ENCODE results near the gene ABCD4.
A peak's percentile ranks its signal among the peaks of the same experiment; 100 is the strongest.
"Not testable (repeated sequence)": the region's sequence is repeated elsewhere in the genome, so short reads cannot be mapped to it uniquely, and the experiment has no call there.

Gene ABCD4

GRCh38 chr14:74301594-74302151, 1.1 kb downstream of the ABCD4 start:
- no peak for DNase-seq

DNA sequence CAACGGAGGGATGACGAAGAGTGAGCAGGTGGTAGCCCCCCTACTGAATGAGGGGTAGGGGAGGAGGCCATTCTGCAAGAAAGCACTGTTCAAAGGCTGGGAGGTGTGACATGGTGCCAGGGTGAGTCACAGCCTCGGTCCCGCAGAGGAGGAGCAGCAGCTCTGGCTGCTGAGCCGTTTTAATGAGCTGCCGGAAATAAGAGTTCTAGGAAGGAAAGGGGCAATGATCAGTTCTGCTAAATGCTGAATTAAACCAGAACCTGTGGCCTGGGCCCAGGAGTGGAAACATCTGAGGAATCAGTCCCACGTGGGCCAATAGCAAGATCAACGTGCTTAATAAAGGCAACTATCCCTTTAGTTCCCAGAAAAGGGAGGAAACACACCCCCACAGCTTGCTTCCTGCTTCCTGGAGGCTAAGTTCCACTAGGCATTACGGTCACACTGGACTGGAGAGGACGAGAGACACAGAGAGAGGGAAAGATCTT, 3.6 kb downstream of the ABCD4 start:
- peak; percentile 39 for DNase-seq

DNA sequence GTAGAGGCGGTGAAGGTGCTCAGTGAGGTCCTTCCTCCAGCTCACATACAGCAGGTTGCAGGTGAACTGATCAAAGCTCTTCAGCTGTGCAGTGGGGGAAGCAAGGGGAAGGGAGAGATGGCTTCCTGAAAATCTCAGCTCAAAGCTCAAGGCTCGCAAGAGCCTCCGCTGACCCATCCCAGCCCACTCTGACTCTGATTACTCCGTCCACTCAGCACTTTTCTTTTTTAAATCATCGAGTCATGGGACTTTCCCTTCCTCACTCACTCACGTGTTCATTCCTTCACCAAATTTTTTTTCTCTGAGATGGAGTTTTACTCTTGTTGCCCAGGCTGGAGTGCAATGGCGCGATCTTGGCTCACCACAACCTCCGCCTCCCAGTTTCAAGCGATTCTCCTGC, 4.7 kb downstream of the ABCD4 start:
- DNase-seq: no peak

GRCh38 chr14:74296037-74296467, 6.7 kb downstream of the ABCD4 start:
- DNase-seq: no peak

DNA sequence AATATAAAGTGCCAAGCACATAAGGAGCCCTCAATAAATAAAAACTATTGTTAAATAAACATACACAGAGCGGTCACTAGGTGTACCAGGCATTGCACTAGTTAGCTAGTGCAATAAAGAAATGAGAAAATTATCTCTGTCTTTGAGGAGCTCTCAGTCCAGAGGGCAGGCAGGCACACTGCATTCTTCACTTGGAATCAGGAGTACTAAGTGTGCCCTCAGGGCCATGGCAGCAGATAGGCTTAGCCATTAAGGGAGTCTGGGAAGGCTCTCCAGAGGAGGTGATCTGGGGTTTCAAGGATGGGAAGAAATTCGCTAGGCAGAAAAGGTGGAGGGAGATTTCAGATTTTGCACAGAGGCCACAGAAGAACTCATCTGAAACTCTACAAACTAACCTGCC, 9.1 kb downstream of the ABCD4 start:
- no peak for DNase-seq

GRCh38 chr14:74292061-74292460, 10.7 kb downstream of the ABCD4 start:
- no peak for DNase-seq

DNA sequence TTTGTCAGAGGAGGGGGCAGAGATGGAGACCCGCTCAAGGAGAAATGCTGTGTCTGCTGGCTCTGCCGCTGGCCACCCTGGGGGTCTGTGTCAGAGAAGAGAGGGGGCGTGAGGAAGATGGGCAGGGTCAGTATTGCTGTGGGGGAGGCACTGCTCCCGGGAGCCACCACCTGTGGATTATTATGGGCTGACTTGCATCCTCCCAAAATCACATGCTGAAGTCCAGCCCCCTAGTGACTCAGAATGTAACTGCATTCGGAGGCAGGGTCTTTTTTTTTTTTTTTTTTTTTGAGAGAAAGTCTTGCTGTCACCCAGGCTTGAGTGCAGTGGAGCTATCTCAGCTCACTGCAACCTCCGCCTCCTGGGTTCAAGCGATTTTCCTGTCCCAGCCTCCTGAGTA, 12.3 kb downstream of the ABCD4 start:
- no peak for DNase-seq

GRCh38 chr14:74289801-74290200, 12.9 kb downstream of the ABCD4 start:
- DNase-seq: no peak

DNA sequence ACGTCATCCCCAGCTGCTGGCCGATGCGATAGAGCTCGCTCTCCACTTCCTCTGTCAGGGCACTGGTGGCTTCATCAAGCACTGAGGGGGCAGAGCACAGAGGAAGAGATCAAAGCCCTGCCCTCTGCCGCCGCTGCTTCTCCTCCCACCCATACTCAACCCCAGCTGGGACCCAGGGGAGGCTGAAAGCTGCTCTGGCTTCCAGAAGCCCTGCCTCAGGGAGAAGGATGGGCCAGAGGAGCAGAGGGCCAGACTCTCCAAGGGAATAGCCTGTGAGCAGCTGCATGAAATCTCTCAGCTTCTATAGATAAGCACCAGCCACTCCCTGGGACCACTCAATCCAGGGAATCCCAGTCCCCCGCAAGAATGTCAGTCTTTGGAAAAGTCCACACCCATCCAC, 16.0 kb downstream of the ABCD4 start:
- no peak for DNase-seq

- no peak for DNase-seq
These were observed 21.7 kb downstream of the ABCD4 start for GRCh38 chr14:74281069-74281468.

- no peak for DNase-seq
These were observed 24.7 kb downstream of the ABCD4 start for GRCh38 chr14:74278080-74278479.

DNA sequence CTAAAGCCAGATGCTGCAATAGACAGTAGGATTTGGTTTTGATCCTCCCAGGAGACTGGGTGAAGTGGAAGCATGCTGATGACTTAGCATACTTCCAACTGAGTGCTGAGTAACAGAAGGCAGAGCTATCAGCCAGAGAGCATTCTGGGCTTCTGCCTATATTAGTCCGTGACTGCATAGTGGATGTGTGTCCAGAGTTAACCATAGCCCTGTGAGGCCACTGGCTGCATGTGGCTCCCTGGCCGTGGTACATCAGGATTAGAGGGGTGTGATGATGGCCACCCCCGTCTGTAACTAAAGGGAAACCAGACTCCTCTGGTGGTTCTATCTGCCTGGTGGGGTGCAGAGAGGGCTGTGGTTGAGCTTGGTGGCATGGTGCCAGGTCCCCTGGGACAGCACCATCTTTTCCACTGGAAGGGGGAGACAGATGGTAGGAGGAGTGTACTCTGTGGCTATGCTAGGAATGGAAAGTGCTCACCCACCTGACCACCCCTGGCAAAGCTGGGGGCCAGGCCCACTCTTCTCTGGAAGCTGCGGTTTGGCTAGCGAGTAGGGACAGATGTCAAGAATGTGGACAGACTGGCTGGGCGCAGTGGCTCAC, 27.4 kb downstream of the ABCD4 start:
- no peak for DNase-seq

DNA sequence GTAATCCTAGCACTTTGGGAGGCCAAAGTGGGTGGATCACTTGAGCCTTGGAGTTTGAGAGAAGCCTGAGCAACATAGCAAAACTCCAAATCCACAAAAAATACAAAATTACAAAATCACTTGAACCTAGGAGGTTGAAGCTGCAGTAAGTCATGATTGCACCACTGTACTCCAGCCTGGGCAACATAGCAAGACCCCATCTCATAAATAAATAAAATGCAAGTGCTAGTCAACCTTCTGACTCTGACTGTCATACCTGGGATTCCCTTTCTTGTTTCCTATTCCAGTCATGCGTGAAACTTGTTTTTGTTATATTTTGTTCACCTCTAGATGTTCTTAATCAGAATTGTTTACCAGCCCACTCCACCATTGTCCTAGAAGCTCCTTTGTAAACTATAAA, 31.4 kb downstream of the ABCD4 start:
- DNase-seq: no peak

GRCh38 chr14:74270382-74271177, 32.2 kb downstream of the ABCD4 start:
- DNase-seq: not testable (repeated sequence)

DNA sequence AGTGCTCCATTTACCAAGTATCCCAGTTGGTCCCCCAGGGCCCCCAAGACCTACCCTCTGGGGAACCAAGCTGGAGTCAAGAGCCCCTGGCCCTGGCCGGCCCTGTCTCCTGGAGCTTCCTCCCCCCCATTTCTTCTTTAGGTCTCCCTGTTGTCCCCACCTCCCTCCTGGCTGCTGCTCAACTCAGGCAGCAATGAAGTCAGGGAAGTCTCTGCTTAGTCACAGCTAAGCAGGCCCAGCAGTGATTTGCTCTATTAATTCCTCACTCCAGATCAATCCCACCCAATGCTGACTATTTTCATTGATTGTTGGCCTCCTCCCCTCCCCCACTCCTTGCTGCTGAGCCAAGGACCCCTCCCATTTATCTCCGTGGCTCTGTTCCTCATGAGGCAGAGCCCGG, 35.1 kb downstream of the ABCD4 start:
- DNase-seq: no peak

GRCh38 chr14:74265301-74265965, 37.3 kb downstream of the ABCD4 start:
- DNase-seq: no peak

- DNase-seq: no peak
These were observed 38.8 kb downstream of the ABCD4 start for GRCh38 chr14:74263921-74264320.

DNA sequence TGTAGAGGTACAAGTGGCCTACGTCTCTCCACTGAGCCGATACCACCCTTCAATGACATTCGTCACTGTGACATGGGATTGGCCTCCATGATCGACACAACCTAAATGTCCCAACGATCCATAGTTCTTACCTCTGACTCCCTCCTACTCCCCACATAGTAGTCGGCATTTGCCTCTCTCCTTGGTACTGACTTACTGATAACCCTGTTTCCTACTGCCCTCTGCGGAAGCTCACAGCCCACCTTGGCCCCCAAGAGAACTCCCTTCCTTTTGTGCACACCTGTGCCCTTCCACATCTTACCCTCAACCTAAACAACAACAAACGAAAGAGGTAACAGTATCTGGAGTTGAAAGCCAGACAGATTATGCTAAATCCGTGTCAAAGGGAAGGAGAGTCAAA, 39.6 kb downstream of the ABCD4 start:
- no peak for DNase-seq

DNA sequence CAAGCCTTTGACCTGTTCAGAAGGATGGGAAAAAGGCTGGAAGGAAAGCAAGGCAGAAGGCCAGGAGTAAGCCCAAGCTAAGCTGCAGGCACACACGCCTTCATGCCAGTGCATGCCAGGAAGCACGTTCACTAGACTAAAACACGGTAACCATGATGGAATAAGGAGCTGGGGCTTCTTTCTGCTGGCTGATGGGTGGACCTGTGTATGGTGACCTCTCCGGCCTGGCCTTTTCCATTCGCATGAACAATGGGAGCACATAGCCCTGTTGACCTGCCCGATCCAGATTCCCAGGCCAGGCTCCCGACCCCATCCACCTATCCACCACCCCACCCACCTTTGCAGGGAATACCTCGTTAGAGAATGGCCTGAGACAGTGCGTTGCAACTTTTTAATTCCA, 40.7 kb downstream of the ABCD4 start:
- DNase-seq: no peak

DNA sequence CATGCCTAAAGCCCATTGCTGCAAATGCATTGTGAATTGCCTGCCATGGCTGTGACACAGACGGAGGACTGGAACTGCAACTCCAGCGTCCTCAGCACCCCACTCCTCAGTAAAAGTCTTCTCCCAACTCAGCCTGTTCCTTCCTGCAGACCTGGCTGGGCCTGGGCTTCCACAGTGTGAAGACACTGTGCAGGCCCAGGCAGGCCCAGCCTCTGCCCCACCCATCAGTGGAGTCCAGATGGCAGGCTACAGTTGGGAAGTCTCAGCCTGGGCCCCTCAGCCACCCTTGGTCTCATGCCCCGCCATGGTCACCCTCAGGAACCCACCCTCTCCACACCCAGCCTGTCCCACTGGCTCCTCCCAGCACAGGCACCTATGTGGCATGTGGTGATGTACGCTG, 41.4 kb downstream of the ABCD4 start:
- no peak for DNase-seq

- DNase-seq: no peak
These were observed 42.1 kb downstream of the ABCD4 start for GRCh38 chr14:74260525-74261233.

- no peak for DNase-seq
These were observed 43.2 kb downstream of the ABCD4 start for GRCh38 chr14:74259513-74259912.

DNA sequence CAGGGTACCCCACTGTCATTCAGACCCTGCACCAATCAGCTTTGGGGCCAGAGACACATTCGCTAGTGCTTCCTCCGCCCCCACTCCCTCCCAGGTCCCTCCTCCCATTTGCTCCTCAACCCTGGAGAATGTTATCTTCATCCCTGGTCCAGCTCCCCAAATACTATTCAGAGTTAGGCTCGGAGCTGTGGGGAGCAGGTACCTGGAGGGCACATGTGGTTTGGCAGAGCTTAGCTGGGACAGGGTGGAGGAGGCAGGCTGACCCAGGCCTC, 44.0 kb downstream of the ABCD4 start:
- DNase-seq: no peak
